HTR-8/SVneo (cell line): ENCODE measurements around the gene KISS1R.
A peak's percentile ranks its signal among the peaks of the same experiment; 100 is the strongest.

ENCODE experiments used
- DNase-seq: peaks from one replicate; pipeline ENCODE4 v3.0.0; 2011; ENCODE audit warnings: low spot score, mixed read lengths; ENCODE audit not compliant: insufficient read length
- FAIRE-seq: peaks from 2 replicates; lab custom pipeline; 2011; peaks lifted over from hg19 to GRCh38; lab: Jason Lieb, UNC

The KISS1R gene

DNA sequence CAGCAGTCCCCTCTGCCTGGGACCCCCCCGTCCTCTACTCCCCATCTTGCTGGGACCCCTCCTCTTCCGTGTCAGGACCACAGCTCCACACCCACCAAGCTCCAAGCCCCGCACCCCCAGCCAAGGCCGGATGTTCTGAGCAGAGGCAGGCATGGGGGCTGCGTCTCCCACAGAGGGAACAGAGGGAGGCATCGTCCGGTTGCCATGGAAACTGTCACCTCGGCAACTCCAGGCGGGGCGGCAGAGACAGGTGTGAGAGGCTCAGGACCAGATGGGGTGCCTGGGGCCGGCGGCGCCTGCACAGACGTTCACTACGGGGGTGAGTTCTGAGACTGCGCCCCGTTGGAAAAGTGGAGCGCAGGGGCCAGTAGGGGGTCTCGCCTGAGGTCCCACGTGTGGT, 18.5 kb upstream of the KISS1R start:
- DNase-seq, result no peak
- no peak for FAIRE-seq

DNA sequence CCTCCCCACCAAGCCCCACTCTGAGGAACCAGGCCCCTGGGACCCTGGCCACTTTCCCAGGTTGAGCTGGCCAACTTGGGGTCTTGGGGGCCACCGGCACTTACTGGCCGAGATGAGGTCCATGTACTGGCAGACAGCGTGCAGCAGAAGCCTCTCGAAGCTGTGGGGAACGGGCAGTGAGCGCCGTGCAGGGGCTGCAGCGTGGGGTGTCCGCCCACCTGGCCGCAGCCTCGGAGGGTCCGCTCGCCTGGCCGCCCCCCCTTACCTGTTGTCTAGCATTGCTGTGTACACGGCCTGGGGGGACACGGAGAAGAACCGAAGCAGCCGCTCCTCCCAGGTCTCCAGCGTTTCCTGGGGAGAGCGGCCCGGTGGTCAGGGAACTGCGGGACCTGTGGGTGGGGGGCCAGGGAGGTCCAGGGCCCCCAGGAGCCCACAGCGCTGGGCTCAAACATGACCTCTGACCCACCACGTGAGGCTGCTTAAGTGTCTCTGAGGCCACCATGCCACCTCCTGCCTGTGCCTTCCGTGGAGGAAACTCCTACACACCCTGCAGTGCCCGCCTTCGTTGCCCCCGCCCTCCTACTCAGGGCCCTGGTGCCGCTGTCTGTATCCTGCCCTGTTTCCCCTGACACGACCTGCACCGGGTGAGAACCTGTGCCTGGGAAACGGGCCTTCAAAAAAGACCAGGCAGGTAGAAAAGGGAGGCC, 17.6 kb upstream of the KISS1R start:
- DNase-seq, result no peak
- no peak for FAIRE-seq

DNA sequence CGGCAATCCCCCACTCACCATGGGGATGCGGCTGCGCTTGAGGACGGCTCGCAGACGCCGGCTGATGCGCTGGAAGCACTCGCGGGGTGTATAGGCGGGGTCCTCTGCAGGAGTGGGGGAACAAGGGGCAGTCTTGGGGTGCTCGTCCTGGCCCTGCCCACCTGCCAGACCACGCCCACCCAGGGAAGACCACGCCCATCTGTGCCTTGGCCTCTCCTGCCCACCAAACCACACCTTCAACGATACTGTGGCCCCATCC, 17.2 kb upstream of the KISS1R start:
- FAIRE-seq (no peak), DNase-seq (no peak)

DNA sequence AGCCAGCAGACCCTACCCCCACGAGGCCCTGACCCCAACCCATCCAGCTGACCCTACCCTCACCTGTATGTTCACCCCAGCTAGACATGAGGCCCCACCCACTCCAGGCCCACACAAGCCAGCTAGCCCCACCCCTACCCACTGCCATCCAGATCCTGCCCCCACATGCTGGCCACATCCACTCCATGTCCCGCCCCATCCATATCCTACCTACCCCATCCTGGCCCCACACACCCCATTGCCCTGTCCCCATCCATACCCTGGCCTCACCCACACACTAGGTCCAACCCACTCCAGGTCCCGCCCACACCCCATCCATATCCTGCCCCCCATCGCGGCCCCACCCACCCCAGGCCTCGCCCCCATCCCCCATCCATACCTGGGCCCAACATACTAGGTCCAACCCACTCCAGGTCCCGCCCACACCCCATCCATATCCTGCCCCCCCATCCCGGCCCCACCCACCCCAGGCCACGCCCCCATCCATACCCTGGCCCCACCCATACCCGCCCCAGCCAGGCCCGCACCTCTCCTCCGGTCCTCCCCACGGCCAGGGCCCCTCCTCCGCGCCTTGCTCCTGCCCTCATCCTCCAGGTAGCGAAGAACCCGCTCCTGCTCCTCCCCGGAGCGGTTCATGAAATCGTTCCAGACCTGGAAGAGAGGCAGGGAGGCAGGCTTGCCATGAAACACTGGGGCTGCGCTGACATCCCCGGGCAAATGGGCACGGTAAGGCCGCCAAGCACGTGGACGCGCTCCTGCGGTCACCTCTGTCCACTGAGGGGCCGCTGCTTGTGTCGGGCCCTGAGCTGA, 16.6 kb upstream of the KISS1R start:
- FAIRE-seq, result peak; percentile 40

DNA sequence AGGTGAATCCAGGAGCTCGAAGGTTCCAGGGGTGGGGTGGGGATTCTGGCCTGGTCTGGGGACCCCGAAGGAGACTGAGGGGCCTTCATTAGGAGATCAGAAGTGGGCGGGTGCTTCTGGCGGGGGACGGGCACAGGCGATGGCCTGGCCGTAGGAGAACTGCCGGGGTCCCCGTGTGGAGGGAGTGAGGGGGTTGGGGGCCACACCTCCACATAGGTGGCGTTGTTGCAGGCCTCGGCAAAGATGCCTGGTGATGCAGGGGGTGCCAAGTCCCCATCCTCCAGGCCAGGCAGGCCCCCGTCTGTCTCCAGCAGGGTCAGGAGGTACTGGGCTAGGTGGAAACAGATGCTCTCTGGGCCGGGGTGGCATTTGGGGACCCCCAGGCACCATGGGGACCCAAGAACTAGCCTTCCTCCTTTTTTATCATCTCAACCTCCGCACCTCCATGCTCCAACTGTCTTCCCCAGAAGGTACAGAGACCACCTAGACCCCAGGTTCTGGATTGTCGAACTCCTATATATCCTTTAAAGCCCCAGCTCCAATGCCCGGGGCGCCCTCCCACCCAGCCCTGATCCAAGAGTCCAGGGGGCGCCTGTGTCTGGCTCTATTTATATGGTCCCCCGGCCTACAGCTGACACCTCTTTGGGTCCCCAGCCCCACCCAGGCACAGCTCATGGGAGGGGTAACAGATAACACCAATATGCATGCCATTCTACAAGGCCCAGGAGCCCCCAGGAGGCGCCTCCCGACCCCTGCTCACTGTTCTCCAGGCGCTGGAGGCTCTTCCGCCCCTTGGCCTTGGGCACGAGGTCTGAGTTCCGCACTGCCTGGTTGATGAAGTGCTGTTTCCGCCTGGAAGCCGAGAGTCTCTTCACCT, 15.7 kb upstream of the KISS1R start:
- FAIRE-seq (no peak), DNase-seq (no peak)

More for the DNA sequence above, 16.6 kb upstream of the KISS1R start:
- DNase-seq, result no peak

DNA sequence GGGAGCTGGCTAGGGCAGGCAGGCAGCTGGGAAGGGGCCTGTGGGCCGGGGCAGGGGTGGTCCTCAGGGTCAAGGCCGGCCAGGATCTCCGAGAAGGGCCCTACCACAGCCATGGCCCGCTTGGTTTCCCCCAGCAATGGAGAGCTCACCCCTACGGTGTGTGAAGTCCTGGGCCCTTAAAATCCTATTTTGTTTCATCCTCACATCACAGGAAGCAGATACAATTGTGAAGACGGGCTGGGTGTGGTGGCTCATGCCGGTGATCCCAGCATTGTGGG, 15.1 kb upstream of the KISS1R start:
- FAIRE-seq (no peak), DNase-seq (no peak)

DNA sequence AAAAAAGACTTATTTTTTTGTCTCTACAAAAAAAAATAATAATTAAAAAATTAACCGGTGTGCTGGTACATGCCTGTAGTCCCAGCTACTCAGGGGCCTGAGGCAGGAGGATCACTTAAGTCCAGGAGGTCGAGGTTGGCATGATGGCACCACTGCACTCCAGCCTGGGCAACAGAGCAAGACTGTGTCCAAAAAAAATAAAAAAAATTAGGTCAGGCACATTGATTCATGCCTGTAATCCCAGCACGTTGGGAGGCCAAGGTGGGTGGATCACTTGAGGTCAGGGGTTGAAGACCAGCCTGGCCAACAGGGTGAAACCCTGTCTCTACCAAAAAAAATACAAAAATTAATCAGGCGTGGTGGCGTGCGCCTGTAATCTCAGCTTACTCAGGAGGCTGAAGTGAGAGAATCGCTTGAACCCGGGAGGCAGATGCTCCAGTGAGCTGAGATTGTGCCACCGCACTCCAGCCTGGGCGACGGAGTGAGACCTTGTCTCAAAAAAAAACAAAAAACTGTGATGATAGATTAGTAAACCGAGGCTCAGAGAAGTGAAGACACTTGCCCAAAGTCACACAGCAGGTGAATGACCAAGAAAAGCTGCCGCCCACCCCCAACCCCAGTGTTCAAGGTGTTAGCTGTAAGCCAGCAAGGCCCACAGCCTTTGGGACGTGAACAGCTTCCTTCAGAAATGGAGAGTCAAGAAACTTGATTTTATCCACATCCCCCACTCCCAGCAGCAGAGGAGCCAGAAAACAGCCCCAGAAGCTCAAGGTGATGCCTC, 14.5 kb upstream of the KISS1R start:
- DNase-seq (no peak), FAIRE-seq (no peak)

DNA sequence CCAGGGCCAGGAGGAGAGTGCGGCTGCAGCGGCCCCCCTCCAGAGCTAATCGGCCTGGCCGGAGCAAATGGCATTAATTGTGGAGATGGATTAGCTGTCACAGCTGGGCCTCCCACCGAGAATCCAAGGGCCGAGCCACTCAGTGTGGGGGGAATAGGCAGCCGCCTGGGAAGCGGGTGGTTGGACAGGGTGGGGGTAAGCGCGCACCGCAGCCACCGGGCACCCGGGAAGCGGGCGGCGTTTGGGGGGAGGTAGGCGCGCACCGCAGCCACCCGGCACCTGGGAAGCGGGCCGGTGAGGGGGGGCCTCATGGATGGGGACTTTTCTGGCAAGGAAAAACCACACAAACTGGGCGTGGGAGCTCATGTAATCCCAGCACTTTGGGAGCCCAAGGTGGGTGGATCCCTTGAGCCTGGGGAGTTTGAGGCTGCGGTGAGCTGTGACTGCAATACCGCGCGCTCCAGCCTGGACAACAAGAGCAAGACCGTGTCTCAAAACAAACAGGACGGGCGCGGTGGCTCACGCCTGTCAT, 13.8 kb upstream of the KISS1R start:
- FAIRE-seq (no peak), DNase-seq (no peak)

DNA sequence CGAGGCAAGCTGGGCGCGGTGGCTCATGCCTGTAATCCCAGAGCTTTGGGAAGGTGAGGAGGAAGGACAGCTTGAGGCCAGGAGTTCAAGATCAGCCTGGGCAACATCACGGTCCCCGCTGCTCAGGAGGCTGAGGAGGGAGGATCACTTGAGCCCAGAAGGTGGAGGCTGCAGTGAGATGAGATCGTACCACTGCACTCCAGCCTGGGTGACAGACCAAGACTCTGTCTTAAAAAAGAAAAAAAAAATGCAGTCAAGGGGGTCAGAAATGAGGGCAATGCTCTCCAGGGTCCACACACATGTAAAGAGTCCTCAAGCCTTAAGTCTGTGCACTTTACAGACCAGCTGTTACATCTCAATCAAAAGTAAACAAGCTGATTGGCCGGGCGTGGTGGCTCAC, 12.6 kb upstream of the KISS1R start:
- no peak for DNase-seq
- FAIRE-seq, result no peak

DNA sequence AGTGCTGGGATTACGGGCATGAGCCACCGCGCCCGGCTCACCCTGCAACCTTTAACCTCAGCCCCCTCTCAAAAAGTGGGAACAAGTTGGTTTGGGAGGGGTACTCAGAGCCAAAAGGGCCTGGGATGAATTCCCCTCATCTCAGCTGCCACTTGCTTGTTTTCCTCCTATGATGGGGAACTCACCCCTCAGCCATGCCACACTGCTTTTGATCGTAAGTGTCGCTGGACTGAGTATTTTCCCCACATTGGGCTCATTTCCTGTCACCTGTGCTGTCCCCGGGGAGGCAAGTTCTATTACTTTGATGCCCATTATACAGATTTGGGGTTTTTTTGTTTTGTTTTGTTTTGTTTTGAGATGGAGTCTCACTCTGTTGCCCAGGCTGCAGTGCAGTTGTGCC, 10.7 kb upstream of the KISS1R start:
- FAIRE-seq, result no peak
- no peak for DNase-seq

DNA sequence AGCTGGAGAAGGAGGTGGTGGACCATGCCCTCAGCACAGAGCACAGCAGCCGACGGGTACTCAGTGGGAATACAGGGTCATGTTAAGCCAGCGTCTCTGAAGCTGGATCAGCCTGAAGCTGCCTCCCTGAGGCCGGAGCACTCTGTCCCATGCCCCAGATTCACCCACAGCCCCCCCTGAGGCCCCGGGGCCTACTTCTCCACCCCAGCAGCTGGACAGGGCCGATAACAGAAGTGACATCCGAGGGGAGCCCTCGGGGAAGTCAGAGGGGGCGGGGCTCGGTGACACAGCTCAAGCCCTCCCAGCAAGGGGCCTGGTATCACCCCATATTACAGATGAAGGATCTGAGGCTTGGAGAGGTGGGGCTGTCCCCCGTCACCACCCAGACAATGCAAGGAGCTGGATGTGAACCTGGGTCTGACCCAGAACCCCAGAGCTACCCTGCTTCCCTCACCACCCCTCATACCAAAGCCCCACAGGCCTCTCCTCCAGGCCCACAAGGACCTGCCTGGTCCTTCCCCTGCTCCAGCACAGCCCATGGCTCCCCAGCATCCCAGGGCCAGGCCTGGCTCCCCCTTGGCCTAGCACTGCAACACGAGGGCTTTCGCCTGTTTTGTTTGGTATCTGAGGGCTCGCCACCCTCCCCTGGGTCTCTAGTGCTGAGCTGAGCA, 9.8 kb upstream of the KISS1R start:
- FAIRE-seq (no peak), DNase-seq (no peak)

DNA sequence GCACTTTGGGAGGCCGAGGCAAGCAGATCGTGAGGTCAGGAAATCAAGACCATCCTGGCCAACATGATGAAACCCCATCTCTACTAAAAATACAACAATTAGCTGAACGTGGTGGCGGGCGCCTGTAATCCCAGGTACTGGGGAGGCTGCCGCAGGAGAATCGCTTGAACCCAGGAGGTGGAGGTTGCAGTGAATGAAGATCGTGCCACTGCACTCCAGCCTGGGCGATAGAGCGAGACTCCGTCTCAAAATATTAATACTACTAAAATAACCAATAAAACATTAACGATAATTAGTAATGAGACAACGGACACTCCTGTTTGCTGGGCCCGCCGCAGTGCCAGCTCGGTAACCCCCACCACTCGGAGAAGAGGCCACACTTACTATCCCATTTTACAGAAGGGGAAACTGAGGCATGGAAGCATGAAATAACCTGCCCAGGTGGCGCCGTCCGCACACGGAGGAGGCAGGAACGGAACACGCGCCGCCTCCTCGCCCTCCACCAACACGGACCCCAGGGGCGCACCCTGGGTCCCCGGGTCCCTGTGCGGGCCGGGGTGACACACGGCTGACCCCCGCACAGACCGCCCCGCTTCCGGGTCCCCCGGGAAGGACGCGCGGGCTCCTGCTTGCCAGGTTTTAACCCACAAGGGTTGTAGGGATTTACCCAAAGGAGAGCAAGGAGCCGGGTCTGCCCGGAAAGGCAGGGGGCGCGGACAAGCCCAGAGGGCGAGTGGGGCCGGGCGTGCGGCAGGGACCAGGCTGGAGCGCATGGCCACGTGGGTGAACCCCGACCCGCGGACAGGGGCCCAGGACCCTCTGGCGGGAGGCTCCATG, 5.7 kb upstream of the KISS1R start:
- FAIRE-seq (no peak), DNase-seq (no peak)

DNA sequence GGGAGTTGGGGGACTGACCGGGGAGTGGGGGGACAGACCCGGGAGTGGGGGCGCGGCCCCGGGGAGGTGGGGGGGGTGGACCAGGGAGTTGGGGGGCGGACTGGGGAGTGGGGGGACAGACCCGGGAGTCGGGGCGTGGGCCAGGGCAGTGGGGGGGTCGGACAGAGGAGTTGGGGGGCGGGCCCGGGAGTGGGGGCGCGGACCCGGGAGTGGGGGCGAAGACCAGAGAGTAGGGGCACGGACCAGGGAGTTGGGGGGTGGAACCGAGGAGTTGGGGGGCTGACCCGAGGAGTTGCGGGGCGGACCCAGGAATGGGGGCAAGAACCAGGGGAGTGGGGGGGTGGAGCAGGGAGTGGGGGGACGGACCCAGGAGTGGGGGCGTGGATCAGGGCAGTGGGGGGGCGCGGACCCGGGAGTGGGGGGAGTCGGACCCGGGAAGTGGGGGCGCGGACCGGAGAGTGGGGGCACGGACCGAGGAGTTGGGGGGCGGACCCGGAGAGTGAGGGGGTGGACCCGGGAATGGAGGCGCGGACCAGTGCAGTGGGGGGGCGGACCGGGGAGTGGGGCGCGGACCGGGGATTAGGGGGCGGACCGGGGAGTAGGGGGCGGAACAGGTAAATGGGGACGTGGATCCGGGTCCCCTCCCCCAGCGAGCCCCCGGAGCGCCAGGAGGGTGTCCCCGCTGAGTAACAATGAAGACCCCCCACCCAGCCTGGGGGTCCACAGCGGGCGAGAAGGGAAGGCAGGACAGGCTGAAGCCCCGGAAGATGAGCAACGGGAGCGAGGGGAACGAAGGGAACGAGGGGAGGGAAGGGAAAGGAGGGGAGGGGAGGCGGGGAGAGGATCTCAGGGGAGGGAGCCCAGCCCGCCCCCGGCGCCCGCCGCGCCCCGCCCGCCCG, 4.7 kb upstream of the KISS1R start:
- FAIRE-seq (no peak), DNase-seq (no peak)

DNA sequence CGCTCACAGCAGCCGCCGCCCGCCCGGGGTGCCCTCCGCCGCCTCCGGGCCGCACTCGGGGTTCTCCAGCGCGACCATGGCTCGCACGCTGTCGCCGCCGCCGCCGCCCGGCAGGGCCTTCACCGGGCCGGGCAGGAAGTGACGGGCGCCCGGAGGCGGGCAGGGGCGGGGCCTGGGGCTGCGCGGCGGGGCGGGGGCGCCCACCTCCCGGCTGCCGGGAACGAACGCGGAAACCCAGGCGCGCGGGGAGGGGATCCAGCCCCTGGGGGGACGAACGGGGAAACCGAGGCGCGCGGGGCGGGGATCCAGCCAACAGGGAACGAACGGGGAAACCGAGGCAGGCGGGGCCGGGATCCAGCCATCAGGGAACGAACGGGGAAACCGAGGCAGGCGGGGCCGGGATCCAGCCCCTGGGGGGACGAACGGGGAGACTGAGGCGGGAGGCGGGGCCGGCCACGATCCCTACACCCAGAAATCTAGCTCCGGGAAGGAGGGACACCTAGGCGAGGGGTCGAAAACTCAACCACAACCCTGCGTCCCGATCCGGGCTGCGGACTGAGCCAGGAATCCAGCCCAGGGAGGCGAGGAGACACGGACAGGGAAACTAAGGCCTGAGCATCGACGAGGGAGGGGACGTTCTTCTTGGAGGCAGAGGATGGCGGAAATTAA, 3.9 kb upstream of the KISS1R start, which contains the start of gene R3HDM4:
TSS of gene R3HDM4 (minus strand) at position 140 of the 669 bp plus-strand sequence. CDS start at position 78, 62 bp downstream.
- DNase-seq, result no peak
- peak; percentile 57 for FAIRE-seq

DNA sequence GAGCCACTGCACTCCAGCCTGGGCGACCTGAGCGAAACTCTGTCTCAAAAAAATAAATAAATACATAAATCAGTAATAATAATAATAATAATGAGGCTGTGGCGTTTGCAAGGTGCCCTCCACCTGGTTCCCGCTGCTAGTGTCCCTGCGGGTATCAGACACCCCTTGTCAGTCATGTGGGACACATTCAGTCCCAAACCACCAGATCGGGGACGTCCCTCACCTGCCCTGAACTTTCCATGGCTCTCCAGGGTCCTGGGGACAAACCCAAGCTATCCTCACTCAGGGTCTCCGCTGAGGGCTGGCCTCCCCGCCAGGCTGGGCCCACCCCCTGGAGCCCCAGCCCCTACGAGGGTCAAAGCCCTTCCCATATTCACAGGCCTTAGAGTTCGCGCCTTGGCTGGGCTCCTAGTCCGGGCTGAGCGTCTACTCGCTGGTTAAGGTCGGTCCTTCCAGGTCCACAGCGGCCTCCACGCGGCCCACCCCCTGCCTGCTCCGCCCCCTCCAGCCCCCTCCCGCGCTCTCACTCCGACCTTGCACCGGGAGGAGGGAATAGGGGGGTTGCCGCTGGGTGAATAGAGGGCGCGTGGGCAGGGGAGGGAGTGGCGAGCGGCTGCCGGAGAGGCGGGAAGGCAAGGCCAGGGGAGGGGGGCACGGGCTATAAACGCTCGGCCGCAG, 349 bp upstream of the KISS1R start:
- no peak for FAIRE-seq
- DNase-seq, result no peak

DNA sequence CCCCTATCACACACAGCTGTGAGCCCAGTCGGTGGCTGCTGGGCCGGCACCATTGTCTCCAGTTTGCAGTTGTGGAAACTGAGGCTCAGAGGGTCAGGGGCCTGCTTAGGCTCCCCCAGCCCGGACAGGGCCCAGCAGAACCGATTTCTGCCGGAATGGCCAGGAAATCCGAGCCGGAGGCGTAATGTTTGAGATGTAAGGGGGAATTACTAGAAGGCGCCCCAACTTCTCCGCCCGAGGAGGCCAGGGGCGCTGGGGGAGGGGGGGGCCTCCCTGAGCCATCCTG, 962 bp downstream of the KISS1R start:
- no peak for FAIRE-seq
- no peak for DNase-seq
